Left cardiac atrium (tissue), 4 donors: Measurements from ENCODE around the gene SIGLEC8. TPM values are rescaled to one million over a fixed set of nuclear protein-coding genes. Genes with fewer than 3 reads are reported as not detected.
"Not testable (repeated sequence)": the region's sequence is repeated elsewhere in the genome, so short reads cannot be mapped to it uniquely, and the experiment has no call there.

Experiments
- ATAC-seq, 2 donors: fragments of 200-7000 bp; cut with Tn5 transposase; one replicate each; pipeline ENCODE4 v1.9.1; 2020; ENCODE audit warnings: mild to moderate bottlenecking in 2 of 2, moderate library complexity in 2 of 2
- DNase-seq: peaks from one replicate; pipeline ENCODE4 v3.0.0-alpha.2; 2020
- intact Hi-C, 2 donors: fragments of 100-400 bp; cut with DNase I; formaldehyde crosslinking; loops; one replicate each; pipeline versions ENCODE4 v1.14.1 to v1.15.1; 2022 to 2023
- long read RNA-seq: library from polyadenylated mRNA; unstranded; transcript quantifications from one replicate; pipeline ENCODE4 v2.0.0, GENCODE V29; 2021
- total RNA-seq, 2 donors: library from RNA; stranded (reverse); fragmentation: NEBNext Ultra II Directional; extraction: Animal tissue kit (Norgen Biotek cat#: 25700); gene quantifications; one replicate each; pipeline ENCODE4 v1.2.1, GENCODE V29; 2021
- donor health status: DM: no; HTN: yes; CAD: no.
- donor health status: DM: no; HTN: yes; CAD: no; lungs with severe emphysema.
- donor health status: DM: yes; HTN: yes; CAD: no.
- donor health status: Dilated cardiomyopathy.

SIGLEC8 gene
- total RNA-seq: under 1 TPM in 1 of 2 donors, not detected in 1; 0.09 TPM
- long read RNA-seq: 0 reads

- intact Hi-C loops: no loop called here
Observed at GRCh38 chr19:51458051-51458645, at the start of gene SIGLEC8. Gene SIGLEC8, minus strand, starts transcription at chr19:51458454. Its CDS starts 67 bp downstream, at chr19:51458387.

GRCh38 chr19:51507640-51508058, 49.4 kb upstream of the SIGLEC8 start:
- intact Hi-C loops: no loop called here
- ATAC-seq: no peak
- no peak for DNase-seq

More at GRCh38 chr19:51458051-51458645, at the start of gene SIGLEC8:
- no peak for DNase-seq
- ATAC-seq: no peak

GRCh38 chr19:51507192-51507591, 48.9 kb upstream of the SIGLEC8 start:
- ATAC-seq (peak in 1 of 2 donors; percentile 26), DNase-seq (no peak)
- intact Hi-C loops: no loop called here

- DNase-seq: no peak
- no peak for ATAC-seq
- intact Hi-C loops: no loop called here
Observed at GRCh38 chr19:51505904-51506303, 47.6 kb upstream of the SIGLEC8 start.

GRCh38 chr19:51503896-51504295, 45.6 kb upstream of the SIGLEC8 start:
- ATAC-seq (no peak), DNase-seq (no peak)
- intact Hi-C loops: no loop called here

- intact Hi-C loops: no loop called here
- DNase-seq (no peak), ATAC-seq (peak in 1 of 2 donors; percentile 27)
Observed at GRCh38 chr19:51503286-51503817, 45.1 kb upstream of the SIGLEC8 start.

GRCh38 chr19:51501594-51502263, 43.5 kb upstream of the SIGLEC8 start, which contains the start of gene SIGLEC12:
Gene SIGLEC12, minus strand, starts transcription at chr19:51501800. Its CDS starts 67 bp downstream, at chr19:51501733.
- intact Hi-C loops: no loop called here
- DNase-seq (no peak), ATAC-seq (peak; percentile 49 to 59)

- intact Hi-C loops, ATAC-seq, DNase-seq: not testable (repeated sequence)
Observed at GRCh38 chr19:51500931-51501330, 42.7 kb upstream of the SIGLEC8 start.

GRCh38 chr19:51497666-51498065, 39.4 kb upstream of the SIGLEC8 start:
- ATAC-seq (no peak), DNase-seq (no peak)
- intact Hi-C loops: no loop called here

- intact Hi-C loops: no loop called here
- ATAC-seq (peak in 1 of 2 donors; percentile 25), DNase-seq (no peak)
Observed at GRCh38 chr19:51493776-51494175, 35.5 kb upstream of the SIGLEC8 start.

- ATAC-seq (no peak), DNase-seq (no peak)
- intact Hi-C loops: no loop called here
Observed at GRCh38 chr19:51491586-51491985, 33.3 kb upstream of the SIGLEC8 start.

GRCh38 chr19:51490676-51491075, 32.4 kb upstream of the SIGLEC8 start:
- no peak for ATAC-seq
- intact Hi-C loops: no loop called here
- no peak for DNase-seq

- DNase-seq (no peak), ATAC-seq (no peak)
- intact Hi-C loops: no loop called here
Observed at GRCh38 chr19:51489113-51489512, 30.9 kb upstream of the SIGLEC8 start.

- intact Hi-C loops: no loop called here
- ATAC-seq: no peak
- DNase-seq: no peak
Observed at GRCh38 chr19:51488491-51488890, 30.2 kb upstream of the SIGLEC8 start.

GRCh38 chr19:51485960-51486660, 27.9 kb upstream of the SIGLEC8 start:
- intact Hi-C loops: no loop called here
- DNase-seq: no peak
- no peak for ATAC-seq

GRCh38 chr19:51480590-51480989, 22.3 kb upstream of the SIGLEC8 start:
- intact Hi-C loops: no loop called here
- DNase-seq (no peak), ATAC-seq (no peak)

- DNase-seq: no peak
- no peak for ATAC-seq
- intact Hi-C loops: loop anchor here in 1 of 2 donors (10.0 kb wide), 1 partner anchor 175 kb away; no protein-coding TSS in a partner anchor
Observed at GRCh38 chr19:51479531-51480331, 21.5 kb upstream of the SIGLEC8 start.

- ATAC-seq (no peak), DNase-seq (no peak)
- intact Hi-C loops: loop anchor here in 1 of 2 donors (10.0 kb wide), 1 partner anchor 176 kb away; no protein-coding TSS in a partner anchor
Observed at GRCh38 chr19:51478381-51479234, 20.4 kb upstream of the SIGLEC8 start, which contains the start of gene CEACAM18. Gene CEACAM18, plus strand, starts transcription at chr19:51478539.
